A673 (cell line): ENCODE data around the gene DCAF8L2.

Experiments used
- CTCF ChIP-seq: fragments of 300-800, 200-600 bp; sonication (generic); conservative IDR thresholded peaks from 2 replicates; pipeline ENCODE4 v1.5.1; 2017; ENCODE audit warnings: low read depth, mild to moderate bottlenecking, antibody characterized with exemption, low read length, moderate library complexity, mixed read lengths
- EZH2 ChIP-seq: fragments of 200-600 bp; sonication (generic); IDR thresholded peaks from 2 replicates; pipeline ENCODE4 v1.6.1; 2017; ENCODE audit warnings: borderline replicate concordance, low read depth, mild to moderate bottlenecking, mixed read lengths, antibody characterized with exemption, low read length; ENCODE audit not compliant: poor library complexity, severe bottlenecking

- TF ChIP-seq CTCF, result no peak
- no peak for TF ChIP-seq EZH2
Measured at GRCh38 chrX:27619459-27619858, 29.3 kb downstream of the DCAF8L2 start.
